Muscle layer of duodenum (tissue), 2 donors: ENCODE measurements around the gene IL24.
"Not testable (repeated sequence)": the region's sequence is repeated elsewhere in the genome, so short reads cannot be mapped to it uniquely, and the experiment has no call there.

ENCODE experiments used
- H3K27ac ChIP-seq: one replicate; pipeline ENCODE4 v1.7.0; 2013; ENCODE audit warnings: mild to moderate bottlenecking, low read length
- H3K27me3 ChIP-seq: one replicate; pipeline ENCODE4 v1.7.0; 2013; ENCODE audit warnings: low read depth, mild to moderate bottlenecking, control low read depth, low read length
- H3K36me3 ChIP-seq, 2 donors: one replicate each; pipeline ENCODE4 v1.7.0; 2013; ENCODE audit warnings: low read length in 2 of 2, control low read depth in 1 of 2, mild to moderate bottlenecking in 1 of 2; ENCODE audit not compliant: insufficient read depth in 2 of 2, control insufficient read depth in 1 of 2
- H3K4me1 ChIP-seq, 2 donors: one replicate each; pipeline ENCODE4 v1.7.0; 2013; ENCODE audit warnings: low read length in 2 of 2, mild to moderate bottlenecking in 2 of 2, control low read depth in 1 of 2, moderate library complexity in 1 of 2; ENCODE audit not compliant: insufficient read depth in 2 of 2, control insufficient read depth in 1 of 2
- H3K4me3 ChIP-seq, 2 donors: one replicate each; pipeline ENCODE4 v1.7.0; 2013; ENCODE audit warnings: low read length in 2 of 2, low read depth in 1 of 2, mild to moderate bottlenecking in 1 of 2
- H3K9me3 ChIP-seq, 2 donors: one replicate each; pipeline ENCODE4 v1.7.0; 2013; ENCODE audit warnings: low read length in 2 of 2, control low read depth in 1 of 2, mild to moderate bottlenecking in 1 of 2; ENCODE audit not compliant: control insufficient read depth in 1 of 2
- donor health status: healthy.

Gene IL24

GRCh38 chr1:206921772-206922265, 24.6 kb downstream of the IL24 start, which contains the start of gene FCMR:
Gene FCMR (minus strand): TSS chr1:206921941. CDS start chr1:206921854, 87 bp downstream.
- peak within 1 kb of the TSS in 1 of 2 donors; percentile 40 for H3K4me3 ChIP-seq
- H3K36me3 ChIP-seq: no peaks in the 10 kb centered on the region
- no peaks in the 10 kb centered on the region for H3K9me3 ChIP-seq
- no peak within 1 kb of the TSS for H3K27ac ChIP-seq
- H3K27me3 ChIP-seq: no peaks in the 10 kb centered on the region
- H3K4me1 ChIP-seq: peaks cover 0 to 5% of the 10 kb centered on the region in 2 donors

- H3K27me3 ChIP-seq: no peaks in the 10 kb centered on the region
- no peaks in the 10 kb centered on the region for H3K36me3 ChIP-seq
- H3K9me3 ChIP-seq: no peaks in the 10 kb centered on the region
- no peak overlapping the region for H3K27ac ChIP-seq
- peaks cover 0 to 5% of the 10 kb centered on the region in 2 donors for H3K4me1 ChIP-seq
- H3K4me3 ChIP-seq: no peak overlapping the region
These were observed 25.3 kb downstream of the IL24 start for GRCh38 chr1:206922524-206922923.

GRCh38 chr1:206923009-206923960, 26.0 kb downstream of the IL24 start:
- no peaks in the 10 kb centered on the region for H3K36me3 ChIP-seq
- peaks cover 0 to 5% of the 10 kb centered on the region in 2 donors for H3K4me1 ChIP-seq
- H3K27me3 ChIP-seq: no peaks in the 10 kb centered on the region
- H3K27ac ChIP-seq: no peak overlapping the region
- H3K9me3 ChIP-seq: no peaks in the 10 kb centered on the region
- no peak overlapping the region for H3K4me3 ChIP-seq

GRCh38 chr1:206923961-206924557, 26.8 kb downstream of the IL24 start:
- H3K36me3 ChIP-seq: not testable (repeated sequence)

GRCh38 chr1:206924592-206925105, 27.4 kb downstream of the IL24 start:
- H3K36me3 ChIP-seq: no peaks in the 10 kb centered on the region
- no peaks in the 10 kb centered on the region for H3K9me3 ChIP-seq
- H3K27me3 ChIP-seq: no peaks in the 10 kb centered on the region
- no peak overlapping the region for H3K4me3 ChIP-seq
- peaks cover 0 to 5% of the 10 kb centered on the region in 2 donors for H3K4me1 ChIP-seq
- H3K27ac ChIP-seq: no peak overlapping the region

More at GRCh38 chr1:206923961-206924557, 26.8 kb downstream of the IL24 start:
- not testable (repeated sequence) for H3K4me3 ChIP-seq, H3K27me3 ChIP-seq, H3K27ac ChIP-seq, H3K4me1 ChIP-seq, H3K9me3 ChIP-seq

GRCh38 chr1:206925106-206925736, 28.0 kb downstream of the IL24 start:
- peaks cover 0 to 5% of the 10 kb centered on the region in 2 donors for H3K4me1 ChIP-seq
- no peaks in the 10 kb centered on the region for H3K27me3 ChIP-seq
- no peaks in the 10 kb centered on the region for H3K9me3 ChIP-seq
- no peak overlapping the region for H3K4me3 ChIP-seq
- no peak overlapping the region for H3K27ac ChIP-seq
- H3K36me3 ChIP-seq: no peaks in the 10 kb centered on the region

GRCh38 chr1:206926286-206926685, 29.0 kb downstream of the IL24 start:
- no peak overlapping the region for H3K4me3 ChIP-seq
- H3K36me3 ChIP-seq: no peaks in the 10 kb centered on the region
- H3K9me3 ChIP-seq: no peaks in the 10 kb centered on the region
- H3K27me3 ChIP-seq: no peaks in the 10 kb centered on the region
- H3K27ac ChIP-seq: no peak overlapping the region
- H3K4me1 ChIP-seq: peaks cover 0 to 5% of the 10 kb centered on the region in 2 donors

GRCh38 chr1:206929524-206929923, 32.3 kb downstream of the IL24 start:
- Histone ChIP-seq H3K27me3 (no peaks in the 10 kb centered on the region), H3K4me1 (no peaks in the 10 kb centered on the region), H3K4me3 (no peak overlapping the region), H3K9me3 (no peaks in the 10 kb centered on the region), H3K36me3 (peaks cover 0 to 10% of the 10 kb centered on the region in 2 donors), H3K27ac (no peak overlapping the region)

GRCh38 chr1:206930210-206930798, 33.1 kb downstream of the IL24 start:
- H3K9me3 ChIP-seq: no peaks in the 10 kb centered on the region
- H3K4me3 ChIP-seq: no peak overlapping the region
- no peak overlapping the region for H3K27ac ChIP-seq
- no peaks in the 10 kb centered on the region for H3K27me3 ChIP-seq
- peaks cover 0 to 10% of the 10 kb centered on the region in 2 donors for H3K36me3 ChIP-seq
- H3K4me1 ChIP-seq: no peaks in the 10 kb centered on the region

- no peak overlapping the region for H3K4me3 ChIP-seq
- no peaks in the 10 kb centered on the region for H3K27me3 ChIP-seq
- peaks cover 0 to 10% of the 10 kb centered on the region in 2 donors for H3K36me3 ChIP-seq
- no peaks in the 10 kb centered on the region for H3K4me1 ChIP-seq
- H3K27ac ChIP-seq: no peak overlapping the region
- H3K9me3 ChIP-seq: no peaks in the 10 kb centered on the region
These were observed 34.5 kb downstream of the IL24 start for GRCh38 chr1:206931709-206932108.
